Activated T-cell treated with anti-CD3 and anti-CD28 coated beads for 48 hours (primary cell): ENCODE data around the gene KIF4A.
"Not testable (repeated sequence)": the region's sequence is repeated elsewhere in the genome, so short reads cannot be mapped to it uniquely, and the experiment has no call there.

ENCODE experiments used
- DNase-seq: peaks from one replicate; pipeline ENCODE4 v3.0.0-alpha.2; 2020; ENCODE audit warnings: low read depth

Gene KIF4A

DNA sequence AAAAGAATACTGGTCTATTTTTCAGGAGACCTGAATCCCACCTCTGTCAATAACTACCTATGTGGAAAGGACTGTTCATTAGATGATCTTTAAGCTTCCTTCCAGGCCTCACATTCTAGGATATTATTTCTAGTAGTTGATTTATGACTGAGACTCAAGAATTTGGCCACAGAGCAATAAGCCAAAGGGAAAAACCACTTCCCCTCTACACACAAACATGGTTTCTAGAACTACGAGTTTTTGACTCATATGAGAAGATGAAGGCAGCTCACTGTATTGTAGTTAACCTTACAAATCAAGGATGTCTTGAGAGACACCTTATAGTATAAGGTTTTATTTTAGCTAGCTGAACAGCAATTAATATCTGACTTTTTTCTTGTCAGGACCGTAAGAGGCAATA lies 96.3 kb downstream of the KIF4A start:
- no peak for DNase-seq

GRCh38 chrX:70398899-70399298 lies 109.0 kb downstream of the KIF4A start:
- DNase-seq = no peak

DNA sequence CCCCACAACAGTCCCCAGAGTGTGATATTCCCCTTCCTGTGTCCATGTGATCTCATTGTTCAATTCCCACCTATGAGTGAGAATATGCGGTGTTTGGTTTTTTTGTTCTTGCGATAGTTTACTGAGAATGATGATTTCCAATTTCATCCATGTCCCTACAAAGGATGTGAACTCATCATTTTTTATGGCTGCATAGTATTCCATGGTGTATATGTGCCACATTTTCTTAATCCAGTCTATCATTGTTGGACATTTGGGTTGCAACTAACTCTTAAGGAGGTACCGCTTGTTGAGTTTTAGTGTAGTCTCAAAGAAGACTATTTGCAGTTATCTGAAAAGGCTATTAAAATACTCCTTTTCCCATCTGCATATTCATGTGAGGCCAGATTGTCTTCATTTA lies 110.3 kb downstream of the KIF4A start:
- not testable (repeated sequence) for DNase-seq

DNA sequence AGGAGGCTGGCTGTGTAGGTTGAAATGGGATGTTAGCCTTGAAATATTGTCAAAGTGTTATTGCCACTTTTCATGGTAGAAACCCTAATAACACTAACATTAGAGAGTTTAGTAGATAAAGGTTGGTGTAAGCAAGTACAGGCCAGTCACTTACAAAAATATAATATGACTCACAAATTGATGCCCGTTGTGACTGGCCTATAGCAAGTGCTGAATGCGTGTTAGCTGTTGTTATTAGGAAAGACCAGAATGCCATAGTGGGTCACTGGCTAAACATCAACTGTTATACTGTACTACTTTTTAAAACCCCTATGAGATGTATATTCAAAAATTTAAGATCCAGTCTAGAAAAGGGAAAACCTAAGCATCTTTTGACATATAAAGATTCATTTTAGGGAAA lies 112.8 kb downstream of the KIF4A start:
- DNase-seq = no peak

DNA sequence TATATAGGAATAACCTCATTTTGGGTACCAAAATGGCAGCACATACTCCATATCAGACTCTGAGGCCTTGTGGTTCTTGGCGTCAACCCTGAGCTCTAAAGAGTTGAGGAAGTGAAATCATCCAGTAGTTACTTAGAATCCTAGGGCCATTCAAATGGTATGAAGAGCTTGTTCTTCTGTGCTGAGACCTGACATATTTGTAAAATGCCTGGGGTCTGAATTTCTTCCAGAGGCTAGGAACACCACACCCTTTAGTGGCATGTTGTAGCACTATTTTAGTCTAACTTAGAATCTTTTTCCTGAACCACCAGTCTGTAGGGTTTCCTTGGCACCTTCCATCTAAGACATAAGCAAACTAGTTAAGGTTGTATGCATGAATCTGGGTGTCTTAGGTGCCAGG lies 115.1 kb downstream of the KIF4A start:
- no peak for DNase-seq

GRCh38 chrX:70410921-70411320 lies 121.0 kb downstream of the KIF4A start:
- DNase-seq = no peak

- DNase-seq = no peak
Measured at GRCh38 chrX:70411475-70411874, 121.6 kb downstream of the KIF4A start.

DNA sequence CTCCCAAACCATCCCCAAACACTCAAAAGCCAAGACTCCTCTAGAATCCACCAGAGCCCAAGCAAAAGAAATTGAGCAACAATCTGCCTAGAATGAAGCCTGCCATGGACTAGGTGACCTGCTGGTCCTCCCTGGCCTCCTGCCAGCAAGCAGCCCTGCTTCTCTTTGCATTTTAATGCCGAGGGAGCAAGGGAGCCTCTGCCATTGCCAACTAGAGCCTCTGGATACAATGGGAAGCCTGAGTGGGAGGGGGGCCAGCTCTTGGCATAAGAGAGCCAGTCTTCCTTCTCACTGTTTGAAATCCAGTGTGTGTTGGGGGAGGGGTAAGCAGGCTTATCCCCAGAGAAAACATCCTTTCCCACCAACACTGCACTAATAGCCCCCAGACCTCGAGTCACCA lies 131.7 kb downstream of the KIF4A start:
- no peak for DNase-seq

DNA sequence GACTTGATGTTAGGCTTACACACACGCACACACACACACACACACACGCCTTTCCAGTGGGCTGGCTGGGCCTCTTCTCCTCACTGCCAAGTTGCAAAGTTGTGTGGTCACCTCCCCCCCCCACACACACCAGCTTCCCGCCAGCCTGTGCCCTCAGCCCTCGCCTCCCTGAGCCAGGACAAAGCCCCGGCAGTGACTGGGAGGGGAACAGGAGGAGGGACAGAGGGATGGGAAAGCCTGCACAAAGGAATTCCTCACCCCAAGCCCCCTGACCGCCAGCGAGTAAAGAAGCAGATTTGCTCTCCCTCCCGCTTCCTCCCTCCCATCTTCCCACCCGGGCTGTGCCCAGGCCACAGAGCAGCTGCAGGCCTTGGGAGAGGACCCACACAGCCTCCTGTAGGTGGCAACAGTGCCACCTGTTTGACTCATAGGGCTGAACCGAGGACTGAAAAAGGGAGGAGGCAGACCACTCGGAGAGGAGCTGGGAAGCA lies 133.0 kb downstream of the KIF4A start, which contains the start of gene GDPD2:
TSS of gene GDPD2 (plus strand) at position 464 of the 491 bp plus-strand sequence. CDS start 1,671 bp downstream, outside the sequence.
- DNase-seq = no peak

GRCh38 chrX:70423936-70424675 lies 134.2 kb downstream of the KIF4A start:
- DNase-seq = no peak

DNA sequence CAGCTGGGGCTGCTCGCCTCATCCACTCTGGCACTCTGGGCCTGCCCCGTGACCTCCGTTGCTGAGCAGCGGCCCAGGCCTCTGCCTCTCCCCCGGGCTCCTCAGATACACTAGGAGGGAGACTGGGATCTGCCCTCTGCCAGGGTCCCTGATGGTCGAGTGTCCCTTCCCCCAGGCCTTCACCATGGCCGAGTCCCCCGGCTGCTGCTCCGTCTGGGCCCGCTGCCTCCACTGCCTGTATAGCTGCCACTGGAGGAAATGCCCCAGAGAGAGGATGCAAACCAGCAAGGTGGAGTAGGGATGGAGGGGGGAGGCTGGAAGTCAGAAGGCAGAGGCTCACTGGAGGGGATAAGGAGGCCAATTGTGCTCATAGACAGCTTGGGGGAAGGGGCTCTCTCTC lies 134.9 kb downstream of the KIF4A start:
- DNase-seq = no peak

DNA sequence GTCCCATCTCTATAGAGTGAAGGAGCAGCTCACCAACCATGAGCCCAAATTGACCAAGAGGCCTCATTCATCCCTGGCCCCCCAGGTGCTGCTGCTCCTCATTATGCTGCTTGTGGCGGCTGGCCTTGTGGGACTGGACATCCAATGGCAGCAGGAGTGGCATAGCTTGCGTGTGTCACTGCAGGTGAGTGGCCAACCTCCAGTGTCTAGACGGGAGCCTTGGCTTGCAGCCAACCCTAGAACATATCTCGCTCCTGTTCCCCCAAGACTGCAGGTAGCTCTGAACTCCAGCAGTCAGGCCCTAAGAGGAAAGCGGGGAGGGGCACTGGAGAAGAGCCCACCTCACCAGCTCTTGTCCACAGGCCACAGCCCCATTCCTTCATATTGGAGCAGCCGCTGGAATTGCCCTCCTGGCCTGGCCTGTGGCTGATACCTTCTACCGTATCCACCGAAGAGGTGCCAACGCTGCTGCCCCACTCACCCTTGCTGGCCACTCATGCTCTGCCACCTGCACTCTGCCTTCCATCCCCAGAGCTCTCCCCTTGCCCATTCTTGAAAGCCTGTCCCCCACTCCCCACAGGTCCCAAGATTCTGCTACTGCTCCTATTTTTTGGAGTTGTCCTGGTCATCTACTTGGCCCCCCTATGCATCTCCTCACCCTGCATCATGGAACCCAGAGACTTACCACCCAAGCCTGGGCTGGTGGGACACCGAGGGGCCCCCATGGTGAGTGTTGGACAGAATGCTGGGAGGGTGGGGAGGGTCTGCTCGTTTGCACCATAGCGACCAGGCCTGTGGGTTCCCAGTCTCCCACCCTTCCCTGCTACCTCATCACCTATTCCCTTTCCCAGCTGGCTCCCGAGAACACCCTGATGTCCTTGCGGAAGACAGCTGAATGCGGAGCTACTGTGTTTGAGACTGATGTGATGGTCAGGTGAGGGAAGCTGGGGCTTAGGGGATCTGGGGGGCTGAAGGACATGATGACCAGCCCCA lies 136.7 kb downstream of the KIF4A start:
- no peak for DNase-seq

DNA sequence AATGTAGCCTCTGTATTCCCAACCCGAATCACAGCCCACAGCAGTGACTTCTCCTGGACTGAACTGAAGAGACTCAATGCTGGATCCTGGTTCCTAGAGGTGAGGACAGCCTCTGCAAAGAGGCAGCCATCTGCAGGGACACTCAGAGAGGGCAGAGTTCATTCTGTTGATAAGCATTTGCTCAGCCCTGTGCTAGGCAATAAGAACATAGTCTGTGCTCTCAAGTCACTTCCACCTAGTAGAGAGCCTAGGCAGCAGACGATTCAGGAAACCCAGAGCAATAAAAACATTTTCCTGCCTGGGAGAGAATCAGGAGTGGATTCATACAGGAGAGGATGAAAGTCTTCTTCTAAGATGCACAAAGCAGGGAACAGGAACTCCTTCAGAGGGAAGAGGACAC lies 137.5 kb downstream of the KIF4A start:
- DNase-seq = no peak

DNA sequence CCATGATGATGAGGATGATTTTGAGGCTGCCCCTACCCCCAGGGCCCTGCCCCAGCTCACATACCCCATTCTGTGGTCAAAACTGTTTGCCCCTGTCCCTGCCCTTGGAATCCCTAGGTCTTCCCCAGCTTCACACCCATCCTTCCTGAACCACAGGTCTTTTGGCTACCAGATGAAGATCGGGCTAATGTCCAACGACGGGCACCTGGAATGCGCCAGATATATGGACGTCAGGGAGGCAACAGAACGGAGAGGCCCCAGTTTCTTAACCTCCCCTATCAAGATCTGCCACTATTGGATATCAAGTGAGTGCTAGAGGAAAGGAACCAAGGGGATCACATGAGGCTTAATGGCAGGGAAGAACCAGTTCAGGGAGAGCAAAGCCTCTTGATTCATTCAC lies 139.9 kb downstream of the KIF4A start:
- DNase-seq = no peak

- no peak for DNase-seq
Measured at GRCh38 chrX:70432936-70433847, 143.3 kb downstream of the KIF4A start.

GRCh38 chrX:70433848-70434351 lies 144.0 kb downstream of the KIF4A start:
- peak; percentile 68 for DNase-seq

DNA sequence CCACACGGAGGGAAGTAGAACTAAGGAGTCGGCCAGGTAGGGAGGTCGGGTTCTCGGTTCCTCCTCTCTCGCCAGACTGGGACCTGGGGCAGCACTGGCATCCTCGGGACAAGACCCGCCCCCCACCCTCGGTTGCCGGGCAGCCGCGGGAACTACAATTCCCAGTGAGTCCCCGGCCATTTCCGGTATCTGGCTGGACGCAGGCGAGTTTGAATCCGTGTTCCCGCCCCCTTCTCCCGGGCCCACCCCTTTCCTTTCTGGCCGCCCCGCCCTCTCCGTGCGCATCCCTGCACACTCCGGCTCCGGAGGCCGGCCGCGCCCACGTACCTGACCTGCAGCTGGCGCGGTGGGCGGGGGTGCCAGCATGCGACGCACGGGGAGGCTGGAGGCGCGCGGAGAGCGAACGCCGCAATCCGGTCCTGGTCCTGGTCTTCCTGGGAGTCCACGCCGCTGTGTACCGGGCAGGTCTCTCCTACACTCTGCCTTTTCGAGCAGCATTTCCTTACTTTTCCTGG lies 144.5 kb downstream of the KIF4A start:
- DNase-seq = peak; percentile 66

- DNase-seq = no peak
Measured at GRCh38 chrX:70434914-70435586, 145.1 kb downstream of the KIF4A start.

GRCh38 chrX:70436343-70436742 lies 146.4 kb downstream of the KIF4A start:
- DNase-seq = no peak

DNA sequence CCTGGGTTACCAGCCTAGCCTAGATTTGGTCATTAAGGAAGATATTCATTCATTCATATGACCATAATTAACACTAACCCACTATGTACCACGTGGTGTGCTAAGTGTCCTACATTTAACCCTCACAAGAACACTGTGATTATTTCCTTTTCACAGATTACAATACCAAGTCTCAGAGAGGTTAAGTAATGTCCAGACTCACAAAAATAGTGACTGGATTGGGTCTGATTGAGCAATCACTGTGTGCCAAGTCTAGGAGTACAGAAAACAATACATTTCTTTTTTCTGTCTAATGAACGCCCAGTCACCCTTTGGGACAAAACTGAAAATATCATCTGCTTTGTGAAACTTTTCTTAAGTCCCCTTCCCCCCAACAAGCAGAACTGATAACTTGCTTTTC lies 147.1 kb downstream of the KIF4A start:
- DNase-seq = no peak
